GM21737 (cell line): ENCODE results near the gene POC5.

Experiments
- ATAC-seq: cut with Tn5 transposase; IDR thresholded peaks from one replicate; pipeline ENCODE4 v1.9.1; 2021; ENCODE audit warnings: mild to moderate bottlenecking, moderate library complexity; ENCODE audit not compliant: unreplicated experiment

Gene POC5

DNA sequence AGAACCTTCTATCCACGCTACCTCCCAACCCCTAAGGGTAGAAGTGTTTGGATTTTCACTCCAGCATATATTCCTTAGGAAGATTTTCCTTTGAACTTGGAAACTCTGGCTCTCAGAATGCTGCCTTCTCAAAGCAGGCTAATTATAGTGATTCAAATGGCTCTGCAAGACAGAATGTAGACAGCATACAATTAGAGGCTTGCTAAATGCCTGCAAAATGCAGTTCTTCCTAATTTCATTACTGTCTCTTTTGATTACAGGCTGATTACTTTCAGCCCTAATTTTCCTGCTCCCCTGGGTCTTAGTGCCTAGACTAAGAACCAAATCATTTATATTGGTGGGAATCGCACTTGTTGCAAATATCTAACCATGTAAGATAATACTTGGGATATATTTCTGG lies 55.2 kb downstream of the POC5 start:
- ATAC-seq: no peak

DNA sequence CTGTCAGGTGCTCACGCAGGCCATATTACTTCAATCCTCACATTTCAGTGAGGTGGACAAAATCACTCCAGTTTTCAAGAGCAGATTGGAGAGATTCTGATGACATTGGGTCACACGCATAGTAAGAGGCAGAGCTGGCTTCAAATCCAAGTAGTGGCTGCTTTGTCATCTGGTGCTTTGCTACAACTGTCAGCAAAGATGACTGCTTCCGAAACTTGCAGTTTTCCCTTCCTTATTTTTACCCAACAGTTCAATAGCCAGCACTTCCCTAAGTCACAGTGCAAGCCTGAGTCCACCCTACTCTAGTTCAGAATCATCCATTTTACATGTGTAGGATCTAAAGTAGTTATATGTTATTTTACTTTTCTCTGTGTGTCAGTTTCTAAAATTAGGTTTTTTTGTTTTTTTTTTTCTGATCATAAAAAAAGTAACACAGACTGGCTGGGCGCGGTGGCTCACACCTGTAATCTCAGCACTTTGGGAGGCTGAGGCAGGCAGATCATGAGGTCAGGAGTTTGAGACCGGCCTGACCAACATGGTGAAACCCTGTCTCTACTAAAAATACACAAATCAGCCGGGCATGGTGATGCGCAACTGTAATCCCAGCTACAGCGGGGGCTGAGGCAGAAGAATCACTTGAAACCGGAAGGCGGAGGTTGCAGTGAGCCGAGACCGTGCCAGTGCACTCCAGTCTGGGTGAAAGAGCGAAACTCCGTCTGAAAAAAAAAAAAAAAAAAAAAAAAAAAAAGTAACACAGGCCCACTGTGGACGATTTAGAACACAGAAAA lies 56.4 kb downstream of the POC5 start:
- no peak for ATAC-seq

DNA sequence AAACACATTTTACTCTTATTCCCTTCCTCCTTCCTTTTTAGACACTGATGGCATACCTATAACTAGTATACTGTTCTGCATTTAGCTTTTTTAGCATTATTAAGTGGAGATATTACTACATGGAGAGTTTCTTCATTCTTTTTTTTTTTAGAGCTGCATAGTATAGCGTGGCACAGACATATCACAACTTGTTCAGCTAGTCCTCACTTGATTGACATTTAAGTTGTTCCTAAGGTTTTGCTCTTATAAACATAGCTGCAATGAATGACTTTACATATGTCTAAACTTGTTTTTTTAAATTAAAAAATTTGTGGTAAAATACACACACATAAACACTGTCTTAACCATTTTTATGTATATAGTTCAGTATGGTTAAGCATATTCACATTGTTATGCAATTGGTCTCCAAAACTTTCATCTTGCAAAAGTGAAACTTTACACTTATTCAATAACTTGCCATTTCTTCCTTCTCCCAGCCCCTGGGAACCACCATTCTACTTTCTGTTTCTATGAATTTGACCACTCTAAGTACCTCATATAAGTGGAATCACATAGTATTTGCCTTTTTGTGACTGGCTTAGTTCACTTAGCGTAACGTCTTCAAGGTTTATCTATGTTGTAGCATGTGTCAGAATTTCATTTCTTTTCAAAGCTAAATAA lies 57.3 kb downstream of the POC5 start:
- no peak for ATAC-seq

DNA sequence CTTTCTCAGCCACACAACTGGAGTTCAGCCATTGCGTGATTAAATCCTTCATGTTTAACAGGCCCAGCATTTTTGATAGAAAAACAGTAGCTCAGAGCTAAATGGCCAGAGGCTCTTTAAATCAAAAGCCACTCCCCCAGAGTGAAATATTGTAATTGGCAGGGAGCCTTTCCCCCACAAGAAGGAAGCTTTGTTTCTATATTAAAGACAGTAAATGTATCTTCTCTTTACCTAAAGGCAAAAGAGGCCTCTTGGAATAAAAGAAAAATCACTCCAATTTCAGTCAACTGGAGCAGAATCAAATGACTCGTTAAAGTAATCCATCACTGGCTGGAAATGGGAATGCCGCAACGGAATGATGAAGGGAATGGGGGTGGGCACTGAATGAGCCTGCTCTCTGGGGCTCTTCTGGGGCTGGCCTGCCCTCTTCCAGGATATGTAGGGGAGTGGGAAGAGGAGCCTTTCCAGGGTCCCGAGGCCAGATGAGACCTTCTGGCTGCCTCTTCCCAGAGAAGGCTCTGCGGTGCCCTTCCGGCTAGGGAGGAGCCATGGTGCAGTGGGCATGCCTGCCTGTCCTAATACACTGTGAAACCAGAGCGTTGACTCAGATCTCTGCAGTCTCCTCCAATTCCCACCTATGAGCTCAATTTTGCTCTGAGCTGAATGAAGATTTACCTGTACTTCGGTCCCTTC lies 60.8 kb downstream of the POC5 start:
- ATAC-seq: no peak

- no peak for ATAC-seq
Measured at GRCh38 chr5:75654693-75655295, 62.4 kb downstream of the POC5 start.

GRCh38 chr5:75653521-75653920 lies 63.7 kb downstream of the POC5 start:
- no peak for ATAC-seq

- ATAC-seq: no peak
Measured at GRCh38 chr5:75651575-75652238, 65.5 kb downstream of the POC5 start.

DNA sequence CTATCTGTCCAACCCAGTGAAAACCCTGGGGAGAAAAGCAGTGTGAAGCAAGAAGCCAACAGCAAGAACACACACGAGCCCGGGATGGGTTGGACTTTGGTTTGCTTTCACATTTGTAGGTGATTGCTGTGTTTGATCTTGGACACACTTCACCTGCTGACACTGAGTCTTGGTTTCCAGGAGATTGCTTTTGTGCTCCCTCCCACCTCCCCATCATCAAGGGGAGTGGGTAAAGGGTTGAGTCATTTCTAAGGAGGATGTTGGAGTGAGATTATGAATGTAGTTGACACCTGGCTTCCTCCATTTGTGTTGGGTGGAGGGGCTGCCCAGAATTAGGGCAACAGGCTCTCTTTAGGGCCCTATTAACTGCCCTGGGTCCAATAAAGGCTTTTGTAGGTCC lies 68.5 kb downstream of the POC5 start:
- ATAC-seq: peak; percentile 86

GRCh38 chr5:75640826-75641225 lies 76.4 kb downstream of the POC5 start:
- ATAC-seq: no peak

GRCh38 chr5:75640395-75640794 lies 76.8 kb downstream of the POC5 start:
- ATAC-seq: no peak

GRCh38 chr5:75639535-75640311 lies 77.5 kb downstream of the POC5 start:
- no peak for ATAC-seq

DNA sequence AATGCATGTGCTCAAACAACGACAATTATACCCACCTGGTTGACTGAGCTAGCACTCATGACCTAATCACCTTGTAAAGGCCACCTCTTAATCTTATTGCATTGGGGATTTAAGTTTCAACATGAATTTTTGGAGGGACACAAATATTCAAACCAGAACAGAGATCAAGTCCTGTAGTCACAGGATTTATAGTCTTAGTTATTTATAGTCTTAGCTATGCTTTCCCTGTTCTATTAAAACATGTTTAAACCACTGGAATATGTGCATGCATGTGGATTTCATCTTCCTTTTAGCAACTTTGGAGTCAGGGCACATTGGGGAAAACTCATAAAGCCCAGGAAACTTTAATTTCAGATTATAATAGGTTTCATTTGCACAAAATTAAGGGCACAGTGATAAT lies 79.3 kb downstream of the POC5 start:
- ATAC-seq: no peak

- ATAC-seq: no peak
Measured at GRCh38 chr5:75632321-75632720, 84.9 kb downstream of the POC5 start.

GRCh38 chr5:75630875-75631274 lies 86.4 kb downstream of the POC5 start:
- no peak for ATAC-seq

DNA sequence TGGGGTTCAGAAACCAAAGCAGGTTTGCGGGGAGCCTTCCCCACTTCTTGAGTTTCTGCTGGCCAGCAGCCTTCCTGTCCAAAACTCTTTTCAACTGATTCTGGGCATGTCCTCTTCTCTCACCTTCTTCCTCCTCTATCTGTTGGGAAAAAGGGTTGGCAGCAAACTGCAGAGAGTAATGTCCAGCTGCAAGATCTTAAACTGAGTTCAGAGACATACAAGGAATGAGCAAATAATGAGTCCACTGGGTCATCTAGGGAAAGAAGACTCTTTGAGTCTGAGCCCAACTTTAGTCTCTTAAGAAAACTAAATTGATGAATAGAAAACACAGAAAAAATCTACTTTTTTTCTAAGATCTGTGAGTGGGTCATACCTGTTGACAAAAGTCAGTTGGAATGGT lies 89.4 kb downstream of the POC5 start:
- no peak for ATAC-seq

DNA sequence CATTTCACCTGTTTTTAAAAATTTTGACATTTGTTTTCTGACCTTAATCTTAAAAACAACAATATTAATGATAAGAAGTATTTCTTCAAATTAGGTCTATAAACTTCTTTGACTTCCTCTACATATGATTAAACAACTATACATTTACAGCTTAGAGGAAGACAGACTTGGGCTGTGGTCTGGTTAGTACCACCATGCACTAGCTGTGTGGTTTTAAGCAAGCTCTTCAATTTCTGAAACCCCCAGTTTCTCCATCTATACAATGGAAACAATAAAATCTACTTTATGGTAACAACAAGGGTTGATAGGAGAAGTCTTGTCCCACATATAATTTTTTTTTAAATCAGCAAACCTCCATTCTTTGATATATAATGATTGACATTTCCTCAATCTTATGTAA lies 90.3 kb downstream of the POC5 start:
- ATAC-seq: no peak
